OCI-LY7 (cell line): ENCODE measurements around the gene SH2D3A. TPM values are rescaled to one million over a fixed set of nuclear protein-coding genes. Genes with fewer than 3 reads are reported as not detected.
A peak's percentile ranks its signal among the peaks of the same experiment; 100 is the strongest.
"Not testable (repeated sequence)": the region's sequence is repeated elsewhere in the genome, so short reads cannot be mapped to it uniquely, and the experiment has no call there.

Experiments used
- BruUV-seq: library from RNA; stranded (reverse); fragments of 400-500 nt; replicated peaks from 2 replicates; lab custom pipeline; 2021; lab: Mats Ljungman, UMichigan
- CTCF ChIA-PET: fragments of 300-600 bp; sonication (Branson Sonifier 250); formaldehyde crosslinking; loops from one replicate; lab custom pipeline; 2022; ENCODE audit warnings: antibody characterized with exemption; ENCODE audit not compliant: unreplicated experiment; lab: Charles Lee
- POLR2A ChIA-PET: fragments of 300-600 bp; sonication (Branson Sonifier 250); formaldehyde crosslinking; loops from one replicate; lab custom pipeline; 2022; ENCODE audit warnings: antibody characterized with exemption; lab: Charles Lee
- DNase-seq: peaks from one replicate; pipeline ENCODE4 v3.0.0-alpha.2; 2015; ENCODE audit warnings: low spot score
- H2AFZ ChIP-seq: fragments of 200-600 bp; sonication (generic), shearing (Covaris generic); 2 replicates; pipeline ENCODE4 v1.6.1; 2014; ENCODE audit warnings: mild to moderate bottlenecking, antibody characterized with exemption, low read length, moderate library complexity
- H3K27ac ChIP-seq: fragments of 200-600 bp; sonication (generic); 2 replicates; pipeline ENCODE4 v1.5.1; 2014; ENCODE audit warnings: mixed run types, low read depth, mild to moderate bottlenecking, moderate library complexity, low read length, inconsistent platforms; ENCODE audit not compliant: poor library complexity, severe bottlenecking
- H3K36me3 ChIP-seq: fragments of 200-600 bp; sonication (generic); 2 replicates; pipeline ENCODE4 v1.6.1; 2014; ENCODE audit warnings: mild to moderate bottlenecking, antibody characterized with exemption, low read length, moderate library complexity, mixed read lengths; ENCODE audit not compliant: insufficient read depth
- H3K4me1 ChIP-seq: fragments of 200-600 bp; sonication (generic); 2 replicates; pipeline ENCODE4 v1.5.1; 2014; ENCODE audit warnings: mild to moderate bottlenecking, low read length; ENCODE audit not compliant: insufficient read depth, poor library complexity, severe bottlenecking
- H3K4me2 ChIP-seq: fragments of 200-600 bp; sonication (generic); 2 replicates; pipeline ENCODE4 v1.6.1; 2014; ENCODE audit warnings: mild to moderate bottlenecking, low read length
- H3K4me3 ChIP-seq: fragments of 200-600 bp; sonication (generic); 2 replicates; pipeline ENCODE4 v1.5.1; 2014; ENCODE audit warnings: mild to moderate bottlenecking, low read depth, low read length; ENCODE audit not compliant: poor library complexity, severe bottlenecking
- H3K79me2 ChIP-seq: fragments of 200-600 bp; sonication (generic); 2 replicates; pipeline ENCODE4 v1.6.1; 2016; ENCODE audit warnings: low read depth, mild to moderate bottlenecking, low read length, moderate library complexity, mixed read lengths; ENCODE audit not compliant: insufficient read depth
- H3K9me2 ChIP-seq: fragments of 200-600 bp; sonication (generic); 2 replicates; pipeline ENCODE4 v1.6.1; 2016; ENCODE audit warnings: mild to moderate bottlenecking, low read length, mixed read lengths; ENCODE audit not compliant: insufficient read depth
- H3K9me3 ChIP-seq: fragments of 200-600 bp; sonication (generic); 2 replicates; pipeline ENCODE4 v1.6.1; 2014; ENCODE audit warnings: mild to moderate bottlenecking, mixed run types, low read length, mixed read lengths
- H4K20me1 ChIP-seq: fragments of 200-600 bp; sonication (generic); 2 replicates; pipeline ENCODE4 v1.6.1; 2014; ENCODE audit warnings: mild to moderate bottlenecking, antibody characterized with exemption, low read length, moderate library complexity, mixed read lengths; ENCODE audit not compliant: insufficient read depth
- EZH2phosphoT487 ChIP-seq: fragments of 200-600 bp; sonication (generic); IDR thresholded peaks from 2 replicates; pipeline ENCODE4 v1.6.1; 2018; ENCODE audit warnings: low read depth, borderline replicate concordance, mild to moderate bottlenecking, mixed run types, antibody characterized with exemption, low read length, moderate library complexity, mixed read lengths
- intact Hi-C: fragments of 100-400 bp; cut with micrococcal nuclease; formaldehyde crosslinking; loops from one replicate; pipeline ENCODE4 v1.10.0; 2022; ENCODE audit not compliant: unreplicated experiment
- total RNA-seq, 2 experiments: library from RNA; depleted of rRNA in 1 of 2; stranded (reverse); fragments of >200 nt in 1 of 2; shearing (Covaris generic) in 1 of 2; gene quantifications; 2 replicates each; pipeline ENCODE4 v1.2.3, GENCODE V29; 2014 to 2022
- TF ChIP-seq, protein P1 (sequence below): fragments of 200-600 bp; sonication (generic); conservative IDR thresholded peaks from 2 replicates; pipeline ENCODE4 v1.5.1; 2014; ENCODE audit warnings: mild to moderate bottlenecking, antibody characterized with exemption, low read length, moderate library complexity, mixed read lengths

Gene SH2D3A
- total RNA-seq, 2 experiments from 2014 or later: 7.8 to 13.3 TPM

DNA sequence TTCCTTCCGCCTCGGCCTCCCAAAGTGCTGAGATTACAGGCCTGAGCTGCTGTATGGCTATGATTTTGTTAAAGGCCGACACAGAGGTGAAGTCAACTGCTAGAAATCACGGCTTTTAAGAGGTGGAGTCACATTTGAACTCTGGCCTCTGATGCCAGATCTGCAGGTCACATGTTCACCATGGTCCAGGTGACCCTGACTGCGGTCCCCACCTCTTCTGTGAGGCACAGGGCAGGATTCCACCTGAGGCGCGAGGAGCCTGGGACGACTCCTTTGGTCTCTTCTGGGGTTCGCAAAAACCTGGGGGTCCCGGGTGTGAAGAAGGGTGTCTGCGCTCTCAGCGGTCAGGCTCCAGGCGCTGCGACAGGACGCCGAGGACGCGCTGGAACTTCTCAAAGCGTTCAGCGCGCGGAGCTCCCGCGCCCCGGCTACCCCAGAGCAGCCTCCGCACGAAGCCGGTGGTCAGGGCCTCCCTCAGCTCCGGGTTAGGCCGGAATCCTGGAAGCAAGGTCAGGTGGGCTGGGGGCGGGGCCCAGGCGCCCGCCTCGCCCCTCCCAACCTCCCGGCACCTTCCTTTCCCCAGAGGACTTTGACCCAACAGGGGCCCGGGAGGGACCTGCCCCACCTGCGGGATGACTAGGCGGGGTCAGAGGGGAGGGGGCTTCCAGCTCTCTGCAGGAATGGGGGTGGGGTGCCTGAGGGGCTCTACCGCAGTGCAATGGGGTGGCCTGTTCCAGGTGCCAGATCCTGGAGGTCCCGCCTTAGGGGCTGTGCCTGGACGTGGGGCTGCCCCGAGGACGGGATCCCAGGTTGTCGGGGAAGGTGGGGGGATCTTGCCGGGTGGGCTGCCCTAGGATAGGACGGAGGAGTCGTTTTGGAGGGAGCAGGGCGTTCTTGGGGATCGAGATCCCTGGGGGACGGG lies 14.7 kb downstream of the SH2D3A start:
- ChIA-PET CTCF (no interaction called here), POLR2A (no interaction called here)
- H3K4me2 ChIP-seq: peak overlapping the region; percentile 75
- peaks cover 36% of the 10 kb centered on the region for H3K36me3 ChIP-seq
- H3K9me2 ChIP-seq: no peaks in the 10 kb centered on the region
- H3K79me2 ChIP-seq: no peaks in the 10 kb centered on the region
- H3K4me1 ChIP-seq: peaks cover 12% of the 10 kb centered on the region
- intact Hi-C loops: loop anchor here (1.0 kb wide), 2 partner anchors 14 to 111 kb away; no protein-coding TSS in a partner anchor
- H3K27ac ChIP-seq: peak overlapping the region; percentile 50
- no peak for TF ChIP-seq EZH2phosphoT487
- TF ChIP-seq, protein P1, sequence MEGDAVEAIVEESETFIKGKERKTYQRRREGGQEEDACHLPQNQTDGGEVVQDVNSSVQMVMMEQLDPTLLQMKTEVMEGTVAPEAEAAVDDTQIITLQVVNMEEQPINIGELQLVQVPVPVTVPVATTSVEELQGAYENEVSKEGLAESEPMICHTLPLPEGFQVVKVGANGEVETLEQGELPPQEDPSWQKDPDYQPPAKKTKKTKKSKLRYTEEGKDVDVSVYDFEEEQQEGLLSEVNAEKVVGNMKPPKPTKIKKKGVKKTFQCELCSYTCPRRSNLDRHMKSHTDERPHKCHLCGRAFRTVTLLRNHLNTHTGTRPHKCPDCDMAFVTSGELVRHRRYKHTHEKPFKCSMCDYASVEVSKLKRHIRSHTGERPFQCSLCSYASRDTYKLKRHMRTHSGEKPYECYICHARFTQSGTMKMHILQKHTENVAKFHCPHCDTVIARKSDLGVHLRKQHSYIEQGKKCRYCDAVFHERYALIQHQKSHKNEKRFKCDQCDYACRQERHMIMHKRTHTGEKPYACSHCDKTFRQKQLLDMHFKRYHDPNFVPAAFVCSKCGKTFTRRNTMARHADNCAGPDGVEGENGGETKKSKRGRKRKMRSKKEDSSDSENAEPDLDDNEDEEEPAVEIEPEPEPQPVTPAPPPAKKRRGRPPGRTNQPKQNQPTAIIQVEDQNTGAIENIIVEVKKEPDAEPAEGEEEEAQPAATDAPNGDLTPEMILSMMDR: no peak
- no peak for DNase-seq
- H3K4me3 ChIP-seq: peak overlapping the region; percentile 63
- BruUV-seq: no TSS peak
- H3K9me3 ChIP-seq: no peaks in the 10 kb centered on the region
- H2AFZ ChIP-seq: peak overlapping the region; percentile 66; the same call in 1 of the 2 replicates
- no peaks in the 10 kb centered on the region for H4K20me1 ChIP-seq

DNA sequence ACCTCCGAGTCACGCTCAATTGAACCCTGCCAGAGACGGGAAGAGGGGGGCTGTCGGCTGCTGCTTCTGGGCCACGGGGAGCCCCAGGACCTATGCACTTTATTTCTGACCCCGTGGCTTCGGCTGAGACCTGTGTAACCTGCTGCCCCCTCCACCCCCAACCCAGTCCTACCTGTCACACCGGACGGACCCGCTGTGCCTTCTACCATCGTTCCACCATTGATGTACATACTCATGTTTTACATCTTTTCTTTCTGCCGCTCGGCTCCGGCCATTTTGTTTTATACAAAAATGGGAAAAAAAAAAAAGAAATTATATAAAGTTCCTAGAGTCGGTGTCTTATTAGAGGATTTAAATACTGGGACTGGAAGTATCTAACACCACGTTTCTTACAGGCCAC lies 16.0 kb downstream of the SH2D3A start:
- no peak for DNase-seq
- H3K4me2 ChIP-seq: no peak overlapping the region
- no peaks in the 10 kb centered on the region for H3K9me2 ChIP-seq
- no peaks in the 10 kb centered on the region for H3K9me3 ChIP-seq
- no peaks in the 10 kb centered on the region for H4K20me1 ChIP-seq
- TF ChIP-seq, protein P1: no peak
- TF ChIP-seq EZH2phosphoT487: no peak
- H3K4me3 ChIP-seq: no peak overlapping the region
- no TSS peak for BruUV-seq
- intact Hi-C loops: no loop called here
- H3K27ac ChIP-seq: no peak overlapping the region
- H3K79me2 ChIP-seq: no peaks in the 10 kb centered on the region
- peaks cover 47% of the 10 kb centered on the region for H3K36me3 ChIP-seq
- CTCF ChIA-PET: no interaction called here
- H2AFZ ChIP-seq: no peak overlapping the region
- POLR2A ChIA-PET: no interaction called here
- peaks cover 12% of the 10 kb centered on the region for H3K4me1 ChIP-seq

DNA sequence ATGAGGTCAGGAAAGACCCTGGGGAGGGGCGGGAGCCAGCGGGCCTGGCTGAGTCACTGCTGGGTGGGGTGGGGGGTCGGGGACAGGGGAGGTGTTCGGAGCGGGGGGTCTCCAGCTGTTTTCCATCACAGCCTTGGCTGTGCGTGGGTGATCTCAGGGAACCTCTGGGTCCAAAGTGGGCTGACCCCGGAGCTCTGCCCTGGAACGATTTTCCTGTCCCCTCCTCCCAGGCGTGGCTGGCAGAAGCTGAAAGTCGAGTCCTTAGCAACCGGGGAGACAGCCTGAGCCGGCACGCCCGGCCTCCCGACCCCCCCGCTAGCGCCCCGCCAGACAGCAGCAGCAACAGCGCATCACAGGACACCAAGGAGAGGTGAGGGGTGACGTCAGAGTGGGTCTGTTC lies 17.2 kb downstream of the SH2D3A start:
- Histone ChIP-seq H3K79me2 (no peaks in the 10 kb centered on the region), H3K4me1 (peaks cover 12% of the 10 kb centered on the region), H3K27ac (no peak overlapping the region), H3K36me3 (peaks cover 49% of the 10 kb centered on the region), H4K20me1 (no peaks in the 10 kb centered on the region), H3K9me2 (no peaks in the 10 kb centered on the region), H3K4me2 (no peak overlapping the region), H3K9me3 (no peaks in the 10 kb centered on the region), H2AFZ (no peak overlapping the region), H3K4me3 (no peak overlapping the region)
- intact Hi-C loops: no loop called here
- TF ChIP-seq, protein P1: no peak
- no peak for TF ChIP-seq EZH2phosphoT487
- POLR2A ChIA-PET: no interaction called here
- no peak for DNase-seq
- CTCF ChIA-PET: no interaction called here
- BruUV-seq: no TSS peak

DNA sequence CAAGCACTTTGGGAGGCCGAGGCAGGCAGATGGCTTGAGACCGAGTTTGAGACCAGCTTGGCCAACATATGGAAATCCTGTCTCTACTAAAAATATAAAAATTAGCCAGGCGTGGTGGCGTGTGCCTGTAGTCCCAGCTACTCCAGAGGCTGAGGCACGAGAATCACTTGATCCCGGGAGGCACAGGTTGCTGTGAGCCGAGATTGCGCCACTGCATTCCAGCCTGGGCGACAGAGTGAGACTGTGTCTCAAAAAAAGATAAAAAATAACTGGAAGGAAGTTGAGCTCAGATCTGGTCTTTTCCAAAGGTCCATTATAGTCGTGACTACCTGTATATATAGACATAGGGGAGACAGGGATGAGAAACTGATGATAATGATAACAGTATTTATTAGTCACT lies 18.7 kb downstream of the SH2D3A start:
- CTCF ChIA-PET: interaction anchor here (0.5 kb wide), 1 partner anchor 107 kb away, joined by 3 read pairs; no protein-coding TSS in a partner anchor
- H3K9me3 ChIP-seq, intact Hi-C loops, H3K9me2 ChIP-seq, H3K79me2 ChIP-seq, DNase-seq, H3K4me1 ChIP-seq, H3K4me2 ChIP-seq, H3K27ac ChIP-seq, H3K4me3 ChIP-seq, POLR2A ChIA-PET, H2AFZ ChIP-seq, H4K20me1 ChIP-seq, BruUV-seq: not testable (repeated sequence)
- H3K36me3 ChIP-seq: peaks cover 49% of the 10 kb centered on the region
